HEK293 (cell line): Measurements from ENCODE around the gene RPRD1A.

ENCODE experiments used
- CTCF ChIA-PET: fragments of 350-600 bp; formaldehyde crosslinking; extraction: SDS; loops from one replicate; lab custom pipeline; 2021; ENCODE audit warnings: antibody characterized with exemption; lab: Yijun Ruan, JAX
- POLR2A ChIA-PET: fragments of 300-600 bp; formaldehyde crosslinking; extraction: SDS; loops from one replicate; lab custom pipeline; 2020; ENCODE audit warnings: antibody characterized with exemption, inconsistent platforms; lab: Yijun Ruan, JAX
- H3K27ac ChIP-seq: fragments of 200-500 bp; sonication (Bioruptor generic); 2 replicates; pipeline ENCODE4 v1.5.1; 2014; ENCODE audit warnings: low read depth, low read length, control low read depth, inconsistent platforms; ENCODE audit errors: extremely low read depth
- H3K36me3 ChIP-seq, 2 experiments: fragments of 200-500 bp in 1 of 2; sonication (Bioruptor generic) in 1 of 2; 1 replicate in 1 of 2; 2 replicates in 1 of 2; pipeline ENCODE4 v1.5.1; 2014 to 2017; ENCODE audit warnings: inconsistent platforms in 2 of 2, low read length in 2 of 2; ENCODE audit not compliant: control insufficient read depth in 2 of 2, insufficient read depth in 1 of 2
- H3K4me1 ChIP-seq: fragments of 200-500 bp; sonication (Bioruptor generic); 2 replicates; pipeline ENCODE4 v1.5.1; 2014; ENCODE audit warnings: mild to moderate bottlenecking, low read length, inconsistent platforms; ENCODE audit not compliant: control insufficient read depth, insufficient read depth
- H3K4me3 ChIP-seq: 2 replicates; pipeline ENCODE4 v1.5.1; 2011; ENCODE audit warnings: low read depth, mild to moderate bottlenecking, control low read depth, low read length, moderate library complexity
- H3K9me3 ChIP-seq: fragments of 200-500 bp; sonication (Bioruptor generic); 2 replicates; pipeline ENCODE4 v1.5.1; 2014; ENCODE audit warnings: low read depth, low read length, inconsistent platforms; ENCODE audit not compliant: control insufficient read depth, insufficient read depth
- BCL11B ChIP-seq: fragments of 450-650 bp; formaldehyde crosslinking; IDR thresholded peaks from 2 replicates; pipeline ENCODE4 v1.5.1; 2016; ENCODE audit warnings: low read depth, missing biosample characterization, missing genetic modification characterization
- GLI2 ChIP-seq: fragments of 450-650 bp; formaldehyde crosslinking; IDR thresholded peaks from 2 replicates; pipeline ENCODE4; 2017; ENCODE audit warnings: missing biosample characterization, missing genetic modification characterization, low read depth, borderline replicate concordance
- GLI4 ChIP-seq: fragments of 450-650 bp; formaldehyde crosslinking; IDR thresholded peaks from 2 replicates; pipeline ENCODE4 v1.5.1; 2016; ENCODE audit warnings: missing biosample characterization, missing genetic modification characterization
- IKZF3 ChIP-seq: fragments of 450-650 bp; IDR thresholded peaks from 2 replicates; pipeline ENCODE4 v1.5.0; 2018; ENCODE audit warnings: missing biosample characterization, mild to moderate bottlenecking, missing genetic modification characterization, moderate library complexity
- OSR2 ChIP-seq: fragments of 450-650 bp; formaldehyde crosslinking; IDR thresholded peaks from 2 replicates; pipeline ENCODE4 v1.5.1; 2016; ENCODE audit warnings: missing biosample characterization, missing genetic modification characterization
- SALL2 ChIP-seq: fragments of 450-650 bp; formaldehyde crosslinking; IDR thresholded peaks from 2 replicates; pipeline ENCODE4 v1.5.0; 2017; ENCODE audit warnings: missing biosample characterization, mild to moderate bottlenecking, missing genetic modification characterization, borderline replicate concordance
- TSHZ1 ChIP-seq: fragments of 450-650 bp; formaldehyde crosslinking; IDR thresholded peaks from 2 replicates; pipeline ENCODE4 v1.5.1; 2016; ENCODE audit warnings: missing biosample characterization, missing genetic modification characterization, borderline replicate concordance
- YY1 ChIP-seq: fragments of 450-650 bp; formaldehyde crosslinking; IDR thresholded peaks from 2 replicates; pipeline ENCODE4 v1.5.1; 2018; ENCODE audit warnings: missing biosample characterization, missing genetic modification characterization
- YY2 ChIP-seq: fragments of 450-650 bp; formaldehyde crosslinking; IDR thresholded peaks from 2 replicates; pipeline ENCODE4 v1.5.1; 2016; ENCODE audit warnings: missing biosample characterization, missing genetic modification characterization
- ZBTB44 ChIP-seq: fragments of 450-650 bp; IDR thresholded peaks from 2 replicates; pipeline ENCODE4 v1.5.1; 2018; ENCODE audit warnings: missing biosample characterization, mild to moderate bottlenecking, missing genetic modification characterization
- ZFP3 ChIP-seq: fragments of 450-650 bp; formaldehyde crosslinking; IDR thresholded peaks from 2 replicates; pipeline ENCODE4 v1.5.1; 2016; ENCODE audit warnings: low read depth, missing biosample characterization, missing genetic modification characterization
- ZNF138 ChIP-seq: fragments of 450-650 bp; formaldehyde crosslinking; IDR thresholded peaks from 2 replicates; pipeline ENCODE4 v1.5.1; 2016; ENCODE audit warnings: missing biosample characterization, missing genetic modification characterization, borderline replicate concordance
- ZNF140 ChIP-seq: fragments of 450-650 bp; formaldehyde crosslinking; IDR thresholded peaks from 2 replicates; pipeline ENCODE4 v1.5.1; 2016; ENCODE audit warnings: missing biosample characterization, missing genetic modification characterization
- ZNF148 ChIP-seq: fragments of 450-650 bp; formaldehyde crosslinking; IDR thresholded peaks from 2 replicates; pipeline ENCODE4 v1.5.0; 2017; ENCODE audit warnings: missing biosample characterization, missing genetic modification characterization, borderline replicate concordance
- ZNF169 ChIP-seq: fragments of 450-650 bp; formaldehyde crosslinking; IDR thresholded peaks from 2 replicates; pipeline ENCODE4 v1.5.1; 2016; ENCODE audit warnings: missing biosample characterization, missing genetic modification characterization
- ZNF174 ChIP-seq: fragments of 450-650 bp; formaldehyde crosslinking; IDR thresholded peaks from 2 replicates; pipeline ENCODE4 v1.5.0; 2017; ENCODE audit warnings: missing biosample characterization, mild to moderate bottlenecking, missing genetic modification characterization
- ZNF18 ChIP-seq: fragments of 450-650 bp; formaldehyde crosslinking; IDR thresholded peaks from 2 replicates; pipeline ENCODE4 v1.5.1; 2016; ENCODE audit warnings: missing biosample characterization, missing genetic modification characterization
- ZNF184 ChIP-seq: fragments of 450-650 bp; IDR thresholded peaks from 2 replicates; pipeline ENCODE4 v1.5.1; 2018; ENCODE audit warnings: missing biosample characterization, mild to moderate bottlenecking, missing genetic modification characterization
- ZNF248 ChIP-seq: fragments of 450-650 bp; formaldehyde crosslinking; IDR thresholded peaks from 2 replicates; pipeline ENCODE4 v1.5.1; 2017; ENCODE audit warnings: missing biosample characterization, missing genetic modification characterization
- ZNF324 ChIP-seq: fragments of 450-650 bp; formaldehyde crosslinking; IDR thresholded peaks from 2 replicates; pipeline ENCODE4 v1.5.1; 2016; ENCODE audit warnings: missing biosample characterization, missing genetic modification characterization
- ZNF341 ChIP-seq: fragments of 450-650 bp; formaldehyde crosslinking; IDR thresholded peaks from 2 replicates; pipeline ENCODE4; 2016; ENCODE audit warnings: low read depth, missing biosample characterization, missing genetic modification characterization
- ZNF426 ChIP-seq: fragments of 450-650 bp; formaldehyde crosslinking; IDR thresholded peaks from 2 replicates; pipeline ENCODE4 v1.5.1; 2017; ENCODE audit warnings: missing biosample characterization, missing genetic modification characterization, mild to moderate bottlenecking, inconsistent platforms, moderate library complexity
- ZNF501 ChIP-seq: fragments of 450-650 bp; formaldehyde crosslinking; IDR thresholded peaks from 2 replicates; pipeline ENCODE4 v1.5.1; 2016; ENCODE audit warnings: missing biosample characterization, missing genetic modification characterization
- ZNF555 ChIP-seq: fragments of 450-650 bp; formaldehyde crosslinking; conservative IDR thresholded peaks from 2 replicates; pipeline ENCODE4 v1.5.1; 2017; ENCODE audit warnings: missing biosample characterization, mild to moderate bottlenecking, missing genetic modification characterization, inconsistent platforms
- ZNF560 ChIP-seq: fragments of 450-650 bp; formaldehyde crosslinking; IDR thresholded peaks from 2 replicates; pipeline ENCODE4 v1.5.1; 2017; ENCODE audit warnings: missing biosample characterization, missing genetic modification characterization, borderline replicate concordance
- ZNF596 ChIP-seq: fragments of 450-650 bp; IDR thresholded peaks from 2 replicates; pipeline ENCODE4 v1.5.0; 2018; ENCODE audit warnings: missing biosample characterization, mild to moderate bottlenecking, missing genetic modification characterization, moderate library complexity
- ZNF621 ChIP-seq: fragments of 450-650 bp; formaldehyde crosslinking; IDR thresholded peaks from 2 replicates; pipeline ENCODE4 v1.5.1; 2017; ENCODE audit warnings: missing biosample characterization, missing genetic modification characterization
- ZNF626 ChIP-seq: fragments of 450-650 bp; sonication (Bioruptor Pico); formaldehyde crosslinking; IDR thresholded peaks from 2 replicates; pipeline ENCODE4 v1.5.1; 2018; ENCODE audit warnings: missing biosample characterization, missing genetic modification characterization, inconsistent platforms
- ZNF837 ChIP-seq: fragments of 450-650 bp; formaldehyde crosslinking; IDR thresholded peaks from 2 replicates; pipeline ENCODE4 v1.5.1; 2016; ENCODE audit warnings: missing biosample characterization, missing genetic modification characterization

The RPRD1A gene

GRCh38 chr18:36031407-36031806, 36.0 kb downstream of the RPRD1A start:
- CTCF ChIA-PET, result interaction anchor here (1.0 to 6.8 kb wide), 4 partner anchors 14 to 253 kb away, joined by 5 to 42 read pairs (median 6); no protein-coding TSS in a partner anchor
- POLR2A ChIA-PET, result no interaction called here
- no peak for TF ChIP-seq ZNF138 (tag by site-specific recombination)
- TF ChIP-seq ZNF18, result no peak
- TF ChIP-seq ZNF837 (tag by site-specific recombination), result no peak
- TF ChIP-seq SALL2 (tag by site-specific recombination), result no peak
- TF ChIP-seq GLI2 (tag by site-specific recombination), result no peak
- no peak for TF ChIP-seq ZNF324
- TF ChIP-seq YY2 (tag by site-specific recombination), result no peak
- TF ChIP-seq ZNF626, result no peak
- TF ChIP-seq ZNF341 (tag by site-specific recombination), result no peak
- no peak for TF ChIP-seq ZNF148 (tag by site-specific recombination)
- no peak for TF ChIP-seq ZFP3 (tag by site-specific recombination)
- TF ChIP-seq YY1, result no peak
- TF ChIP-seq OSR2 (tag by site-specific recombination), result no peak
- no peak for TF ChIP-seq ZBTB44 (tag by site-specific recombination)
- TF ChIP-seq ZNF426, result no peak
- H3K36me3 ChIP-seq, result peaks cover 6 to 51% of the 10 kb centered on the region in 2 experiments; a peak in 2 of 3 replicates
- H3K27ac ChIP-seq, result no peak overlapping the region
- no peak overlapping the region for H3K4me3 ChIP-seq
- H3K9me3 ChIP-seq, result no peaks in the 10 kb centered on the region
- H3K4me1 ChIP-seq, result peaks cover 4% of the 10 kb centered on the region; the same call in 1 of the 2 replicates

- Histone ChIP-seq H3K36me3 (peaks cover 6 to 72% of the 10 kb centered on the region in 2 experiments; a peak in 2 of 3 replicates), H3K4me3 (no peak overlapping the region), H3K27ac (no peak overlapping the region), H3K9me3 (no peaks in the 10 kb centered on the region), H3K4me1 (no peaks in the 10 kb centered on the region)
- POLR2A ChIA-PET, result no interaction called here
- CTCF ChIA-PET, result interaction anchor here (0.6 to 6.8 kb wide), 5 partner anchors 11 to 79 kb away, joined by 3 to 42 read pairs (median 3); no protein-coding TSS in a partner anchor
- TF ChIP-seq ZNF169 (tag by site-specific recombination), result no peak
- no peak for TF ChIP-seq BCL11B (tag by site-specific recombination)
- no peak for TF ChIP-seq ZNF555 (tag by site-specific recombination)
- TF ChIP-seq GLI4 (tag by site-specific recombination), result no peak
- no peak for TF ChIP-seq ZNF248
- TF ChIP-seq ZNF174, result no peak
- TF ChIP-seq ZNF324, result no peak
- no peak for TF ChIP-seq ZNF596 (tag by site-specific recombination)
- no peak for TF ChIP-seq ZNF501 (tag by site-specific recombination)
- no peak for TF ChIP-seq ZNF140 (tag by site-specific recombination)
- no peak for TF ChIP-seq ZNF184
- TF ChIP-seq ZNF560 (tag by site-specific recombination), result no peak
- no peak for TF ChIP-seq TSHZ1 (tag by site-specific recombination)
- TF ChIP-seq IKZF3 (tag by site-specific recombination), result no peak
- TF ChIP-seq ZNF621 (tag by site-specific recombination), result no peak
These were observed 38.5 kb downstream of the RPRD1A start for GRCh38 chr18:36028859-36029258.
